WTC11 (cell line): Measurements from ENCODE around the gene FH. TPM values are rescaled to one million over a fixed set of nuclear protein-coding genes. Genes with fewer than 3 reads are reported as not detected.
A peak's percentile ranks its signal among the peaks of the same experiment; 100 is the strongest.

Source experiments
- ATAC-seq: fragments of 200-7000 bp; cut with Tn5 transposase; 2 replicates; pipeline ENCODE4 v1.10.0; 2021; ENCODE audit warnings: mild to moderate bottlenecking, moderate library complexity
- CTCF ChIA-PET: fragments of 300-600 bp; sonication (Branson Sonifier 250); formaldehyde crosslinking; loops from one replicate; lab custom pipeline; 2021; ENCODE audit warnings: antibody characterized with exemption; lab: Charles Lee
- POLR2A ChIA-PET: fragments of 350-600 bp; sonication (Branson Sonifier 250); formaldehyde crosslinking; loops from one replicate; lab custom pipeline; 2021; ENCODE audit warnings: antibody characterized with exemption; lab: Charles Lee
- DNase-seq: peaks from one replicate; pipeline ENCODE4 v3.0.0; 2021; ENCODE audit warnings: low spot score
- H3K27ac Mint-ChIP-seq: 2 replicates; pipeline ENCODE4 v1.8.0; 2021; ENCODE audit warnings: mixed read lengths
- H3K27me3 Mint-ChIP-seq: 2 replicates; pipeline ENCODE4 v1.8.0; 2021; ENCODE audit warnings: low read depth, mild to moderate bottlenecking, moderate library complexity, mixed read lengths
- H3K36me3 Mint-ChIP-seq: 2 replicates; pipeline ENCODE4 v1.8.0; 2021; ENCODE audit warnings: mixed read lengths
- H3K4me1 Mint-ChIP-seq: 2 replicates; pipeline ENCODE4 v1.8.0; 2022; ENCODE audit warnings: mixed read lengths
- H3K4me3 Mint-ChIP-seq: 2 replicates; pipeline ENCODE4 v1.8.0; 2021; ENCODE audit warnings: mild to moderate bottlenecking, moderate library complexity, mixed read lengths
- H3K9me3 Mint-ChIP-seq: 2 replicates; pipeline ENCODE4 v1.8.0; 2021; ENCODE audit warnings: mixed read lengths
- CREM ChIP-seq: sonication (generic); formaldehyde crosslinking; IDR thresholded peaks from 2 replicates; pipeline ENCODE4 v1.8.1; 2022; ENCODE audit warnings: mild to moderate bottlenecking, missing genetic modification reagents, moderate library complexity
- EMX1 ChIP-seq: fragments of 250-450 bp; sonication (Bioruptor Pico); IDR thresholded peaks from 2 replicates; pipeline ENCODE4 v1.8.0; 2021; ENCODE audit warnings: mild to moderate bottlenecking
- ESRRA ChIP-seq: sonication (generic); formaldehyde crosslinking; IDR thresholded peaks from 2 replicates; pipeline ENCODE4 v1.8.1; 2022; ENCODE audit warnings: mild to moderate bottlenecking, missing genetic modification reagents, borderline replicate concordance
- HMGA2 ChIP-seq: fragments of 250-450 bp; sonication (Bioruptor Pico); IDR thresholded peaks from 2 replicates; pipeline ENCODE4 v1.4.0; 2021; ENCODE audit warnings: mild to moderate bottlenecking, moderate library complexity
- JUN ChIP-seq: sonication (generic); formaldehyde crosslinking; IDR thresholded peaks from 2 replicates; pipeline ENCODE4 v1.8.0; 2023; ENCODE audit warnings: mild to moderate bottlenecking, missing genetic modification reagents
- NFYB ChIP-seq: sonication (generic); formaldehyde crosslinking; conservative IDR thresholded peaks from 2 replicates; pipeline ENCODE4 v1.8.0; 2022; ENCODE audit warnings: low read depth, missing genetic modification reagents
- OVOL2 ChIP-seq: fragments of 250-450 bp; sonication (Bioruptor Pico); IDR thresholded peaks from 2 replicates; pipeline ENCODE4 v1.9.0; 2021; ENCODE audit warnings: mild to moderate bottlenecking, borderline replicate concordance
- PRRX2 ChIP-seq: fragments of 250-450 bp; sonication (Bioruptor Pico); IDR thresholded peaks from 2 replicates; pipeline ENCODE4 v1.8.0; 2021; ENCODE audit warnings: mild to moderate bottlenecking
- RELA ChIP-seq: sonication (generic); formaldehyde crosslinking; IDR thresholded peaks from 2 replicates; pipeline ENCODE4 v1.8.1; 2022; ENCODE audit warnings: missing genetic modification reagents, mild to moderate bottlenecking, borderline replicate concordance
- RORB ChIP-seq: fragments of 250-450 bp; sonication (Bioruptor Pico); IDR thresholded peaks from 2 replicates; pipeline ENCODE4 v1.9.0; 2021; ENCODE audit warnings: mild to moderate bottlenecking
- SMAD4 ChIP-seq: sonication (generic); formaldehyde crosslinking; IDR thresholded peaks from 2 replicates; pipeline ENCODE4 v1.8.0; 2022; ENCODE audit warnings: mild to moderate bottlenecking, missing genetic modification reagents
- SP1 ChIP-seq: sonication (generic); formaldehyde crosslinking; conservative IDR thresholded peaks from 2 replicates; pipeline ENCODE4 v1.8.1; 2022; ENCODE audit warnings: missing genetic modification reagents
- TP53 ChIP-seq: sonication (generic); formaldehyde crosslinking; IDR thresholded peaks from 2 replicates; pipeline ENCODE4 v1.8.1; 2023; ENCODE audit warnings: mild to moderate bottlenecking, missing genetic modification reagents
- ZNF317 ChIP-seq: sonication (generic); formaldehyde crosslinking; IDR thresholded peaks from 2 replicates; pipeline ENCODE4 v1.8.1; 2023; ENCODE audit warnings: low read depth, mild to moderate bottlenecking, moderate library complexity, missing genetic modification reagents, borderline replicate concordance
- ZNF416 ChIP-seq: fragments of 250-450 bp; sonication (Bioruptor Pico); IDR thresholded peaks from 2 replicates; pipeline ENCODE4 v1.9.0; 2021; ENCODE audit warnings: mild to moderate bottlenecking, inconsistent platforms
- total RNA-seq: library from RNA; stranded (reverse); gene quantifications from 3 replicates; pipeline ENCODE4 v1.2.3, GENCODE V29; 2021
- TF ChIP-seq, protein P1 (sequence below): sonication (generic); formaldehyde crosslinking; IDR thresholded peaks from 2 replicates; pipeline ENCODE4 v1.8.0; 2023; ENCODE audit warnings: missing genetic modification reagents
- TF ChIP-seq, protein P2 (sequence below): sonication (generic); formaldehyde crosslinking; IDR thresholded peaks from 2 replicates; pipeline ENCODE4 v1.8.1; 2022; ENCODE audit warnings: mild to moderate bottlenecking, moderate library complexity, missing genetic modification reagents
- TF ChIP-seq, protein P3 (sequence below): sonication (generic); formaldehyde crosslinking; IDR thresholded peaks from 2 replicates; pipeline ENCODE4 v1.8.1; 2023; ENCODE audit warnings: mild to moderate bottlenecking, missing genetic modification reagents
- TF ChIP-seq, protein P4 (sequence below): sonication (generic); formaldehyde crosslinking; conservative IDR thresholded peaks from 2 replicates; pipeline ENCODE4 v1.8.1; 2022; ENCODE audit warnings: mild to moderate bottlenecking, missing genetic modification reagents
- TF ChIP-seq, protein P5 (sequence below): fragments of 250-450 bp; sonication (Bioruptor Pico); IDR thresholded peaks from 2 replicates; pipeline ENCODE4 v1.9.0; 2021; ENCODE audit warnings: moderate library complexity, mild to moderate bottlenecking, inconsistent platforms, borderline replicate concordance
- TF ChIP-seq, protein P6 (sequence below): sonication (generic); formaldehyde crosslinking; IDR thresholded peaks from 2 replicates; pipeline ENCODE4 v1.8.1; 2023; ENCODE audit warnings: mild to moderate bottlenecking, missing genetic modification reagents

FH gene
- total RNA-seq, 1 experiment from 2014 or later = 77.4 TPM

DNA sequence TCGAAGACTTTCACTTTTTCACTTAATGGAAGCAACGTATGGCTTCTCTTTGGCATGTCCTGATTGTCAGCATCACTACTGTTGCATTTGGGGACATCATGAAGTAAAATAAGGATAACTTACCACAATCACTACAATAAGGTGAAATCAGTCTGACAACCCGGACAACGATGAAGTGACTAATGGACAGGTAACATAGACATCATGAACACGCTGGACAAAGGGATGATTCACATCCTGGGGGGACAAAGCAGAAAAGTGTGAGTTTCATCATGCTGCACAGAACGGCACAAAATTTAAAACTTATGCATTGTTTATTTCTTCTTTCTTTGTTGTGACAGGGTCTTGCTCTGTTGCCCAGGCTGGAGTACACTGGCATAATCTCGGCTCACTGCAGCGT is 53.9 kb downstream of the FH start:
- DNase-seq (no peak), ATAC-seq (no peak)
- H3K36me3 Mint-ChIP-seq = no peaks in the 10 kb centered on the region
- CTCF ChIA-PET = no interaction called here
- TF ChIP-seq TP53 (CRISPR knock-in tag) = no peak
- no peak for TF ChIP-seq ESRRA
- no peak for TF ChIP-seq JUN
- no peak for TF ChIP-seq SP1
- POLR2A ChIA-PET = no interaction called here
- H3K27ac Mint-ChIP-seq = no peak overlapping the region
- no peaks in the 10 kb centered on the region; the same call in 1 of the 2 replicates for H3K9me3 Mint-ChIP-seq
- no peaks in the 10 kb centered on the region for H3K4me1 Mint-ChIP-seq
- H3K4me3 Mint-ChIP-seq = no peak overlapping the region
- no peaks in the 10 kb centered on the region for H3K27me3 Mint-ChIP-seq

DNA sequence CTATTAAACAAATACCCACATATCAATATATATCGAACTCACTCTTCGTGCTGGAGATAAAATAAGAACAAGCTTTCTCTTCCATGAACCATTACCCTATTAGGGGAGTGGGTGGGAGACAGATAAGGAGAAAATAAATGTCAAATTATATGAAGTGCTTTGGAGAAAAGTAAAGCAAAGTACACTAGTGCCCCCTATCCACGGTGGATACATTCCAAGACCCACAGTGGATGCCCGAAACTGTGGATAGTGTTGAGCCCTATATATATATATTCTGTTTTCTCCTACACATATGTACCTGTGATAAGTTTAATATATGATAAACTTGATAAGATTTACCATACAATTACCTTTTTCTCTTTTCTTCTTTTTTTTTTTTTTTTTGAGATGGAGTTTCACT is 54.6 kb downstream of the FH start:
- no peak overlapping the region for H3K4me3 Mint-ChIP-seq
- no peaks in the 10 kb centered on the region for H3K36me3 Mint-ChIP-seq
- ATAC-seq (peak; percentile 58), DNase-seq (no peak)
- TF ChIP-seq, protein P1, sequence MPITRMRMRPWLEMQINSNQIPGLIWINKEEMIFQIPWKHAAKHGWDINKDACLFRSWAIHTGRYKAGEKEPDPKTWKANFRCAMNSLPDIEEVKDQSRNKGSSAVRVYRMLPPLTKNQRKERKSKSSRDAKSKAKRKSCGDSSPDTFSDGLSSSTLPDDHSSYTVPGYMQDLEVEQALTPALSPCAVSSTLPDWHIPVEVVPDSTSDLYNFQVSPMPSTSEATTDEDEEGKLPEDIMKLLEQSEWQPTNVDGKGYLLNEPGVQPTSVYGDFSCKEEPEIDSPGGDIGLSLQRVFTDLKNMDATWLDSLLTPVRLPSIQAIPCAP (CRISPR knock-in tag) = no peak
- TF ChIP-seq ZNF416 (CRISPR knock-in tag) (no peak), ZNF317 (CRISPR knock-in tag) (no peak), HMGA2 (no peak), OVOL2 (CRISPR knock-in tag) (no peak), EMX1 (CRISPR knock-in tag) (no peak), RORB (CRISPR knock-in tag) (no peak), PRRX2 (CRISPR knock-in tag) (no peak), ESRRA (no peak), SMAD4 (no peak), CREM (no peak), JUN (no peak), RELA (no peak), NFYB (CRISPR knock-in tag) (no peak)
- TF ChIP-seq, protein P2, sequence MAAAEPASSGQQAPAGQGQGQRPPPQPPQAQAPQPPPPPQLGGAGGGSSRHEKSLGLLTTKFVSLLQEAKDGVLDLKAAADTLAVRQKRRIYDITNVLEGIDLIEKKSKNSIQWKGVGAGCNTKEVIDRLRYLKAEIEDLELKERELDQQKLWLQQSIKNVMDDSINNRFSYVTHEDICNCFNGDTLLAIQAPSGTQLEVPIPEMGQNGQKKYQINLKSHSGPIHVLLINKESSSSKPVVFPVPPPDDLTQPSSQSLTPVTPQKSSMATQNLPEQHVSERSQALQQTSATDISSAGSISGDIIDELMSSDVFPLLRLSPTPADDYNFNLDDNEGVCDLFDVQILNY (CRISPR knock-in tag) = no peak
- TF ChIP-seq, protein P3, sequence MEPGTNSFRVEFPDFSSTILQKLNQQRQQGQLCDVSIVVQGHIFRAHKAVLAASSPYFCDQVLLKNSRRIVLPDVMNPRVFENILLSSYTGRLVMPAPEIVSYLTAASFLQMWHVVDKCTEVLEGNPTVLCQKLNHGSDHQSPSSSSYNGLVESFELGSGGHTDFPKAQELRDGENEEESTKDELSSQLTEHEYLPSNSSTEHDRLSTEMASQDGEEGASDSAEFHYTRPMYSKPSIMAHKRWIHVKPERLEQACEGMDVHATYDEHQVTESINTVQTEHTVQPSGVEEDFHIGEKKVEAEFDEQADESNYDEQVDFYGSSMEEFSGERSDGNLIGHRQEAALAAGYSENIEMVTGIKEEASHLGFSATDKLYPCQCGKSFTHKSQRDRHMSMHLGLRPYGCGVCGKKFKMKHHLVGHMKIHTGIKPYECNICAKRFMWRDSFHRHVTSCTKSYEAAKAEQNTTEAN (CRISPR knock-in tag) = no peak
- TF ChIP-seq, protein P4, sequence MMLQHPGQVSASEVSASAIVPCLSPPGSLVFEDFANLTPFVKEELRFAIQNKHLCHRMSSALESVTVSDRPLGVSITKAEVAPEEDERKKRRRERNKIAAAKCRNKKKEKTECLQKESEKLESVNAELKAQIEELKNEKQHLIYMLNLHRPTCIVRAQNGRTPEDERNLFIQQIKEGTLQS (CRISPR knock-in tag) = no peak
- TF ChIP-seq, protein P5, sequence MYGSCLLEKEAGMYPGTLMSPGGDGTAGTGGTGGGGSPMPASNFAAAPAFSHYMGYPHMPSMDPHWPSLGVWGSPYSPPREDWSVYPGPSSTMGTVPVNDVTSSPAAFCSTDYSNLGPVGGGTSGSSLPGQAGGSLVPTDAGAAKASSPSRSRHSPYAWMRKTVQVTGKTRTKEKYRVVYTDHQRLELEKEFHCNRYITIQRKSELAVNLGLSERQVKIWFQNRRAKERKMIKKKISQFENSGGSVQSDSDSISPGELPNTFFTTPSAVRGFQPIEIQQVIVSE = no peak
- TF ChIP-seq, protein P6, sequence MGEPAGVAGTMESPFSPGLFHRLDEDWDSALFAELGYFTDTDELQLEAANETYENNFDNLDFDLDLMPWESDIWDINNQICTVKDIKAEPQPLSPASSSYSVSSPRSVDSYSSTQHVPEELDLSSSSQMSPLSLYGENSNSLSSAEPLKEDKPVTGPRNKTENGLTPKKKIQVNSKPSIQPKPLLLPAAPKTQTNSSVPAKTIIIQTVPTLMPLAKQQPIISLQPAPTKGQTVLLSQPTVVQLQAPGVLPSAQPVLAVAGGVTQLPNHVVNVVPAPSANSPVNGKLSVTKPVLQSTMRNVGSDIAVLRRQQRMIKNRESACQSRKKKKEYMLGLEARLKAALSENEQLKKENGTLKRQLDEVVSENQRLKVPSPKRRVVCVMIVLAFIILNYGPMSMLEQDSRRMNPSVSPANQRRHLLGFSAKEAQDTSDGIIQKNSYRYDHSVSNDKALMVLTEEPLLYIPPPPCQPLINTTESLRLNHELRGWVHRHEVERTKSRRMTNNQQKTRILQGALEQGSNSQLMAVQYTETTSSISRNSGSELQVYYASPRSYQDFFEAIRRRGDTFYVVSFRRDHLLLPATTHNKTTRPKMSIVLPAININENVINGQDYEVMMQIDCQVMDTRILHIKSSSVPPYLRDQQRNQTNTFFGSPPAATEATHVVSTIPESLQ (CRISPR knock-in tag) = no peak
- peaks cover 5% of the 10 kb centered on the region; the same call in 1 of the 2 replicates for H3K27me3 Mint-ChIP-seq
- H3K27ac Mint-ChIP-seq = no peak overlapping the region
- ChIA-PET CTCF (interaction anchor here (0.6 to 0.7 kb wide), 2 partner anchors 10 to 141 kb away, joined by 3 to 4 read pairs; no protein-coding TSS in a partner anchor), POLR2A (interaction anchor here (0.6 kb wide), 1 partner anchor 1018 kb away, joined by 3 read pairs; no protein-coding TSS in a partner anchor)
- no peaks in the 10 kb centered on the region; the same call in 1 of the 2 replicates for H3K9me3 Mint-ChIP-seq
- no peaks in the 10 kb centered on the region for H3K4me1 Mint-ChIP-seq
